Chondrocyte (in vitro differentiated cells): Measurements from ENCODE around the gene ADAM23. TPM values are rescaled to one million over a fixed set of nuclear protein-coding genes. Genes with fewer than 3 reads are reported as not detected.
A peak's percentile ranks its signal among the peaks of the same experiment; 100 is the strongest.

ENCODE experiments used
- DNase-seq: peaks from one replicate; pipeline ENCODE4 v3.0.0; 2021; ENCODE audit warnings: mixed read lengths, low spot score
- H3K27ac Mint-ChIP-seq: one replicate; pipeline ENCODE4 v1.8.0; 2021; ENCODE audit warnings: mild to moderate bottlenecking, moderate library complexity, mixed read lengths; ENCODE audit not compliant: unreplicated experiment
- H3K27me3 Mint-ChIP-seq: 2 replicates; pipeline ENCODE4 v1.8.0; 2021; ENCODE audit warnings: low read depth, mixed read lengths
- H3K36me3 Mint-ChIP-seq: 2 replicates; pipeline ENCODE4 v1.8.0; 2021; ENCODE audit warnings: low read depth, mixed read lengths
- H3K4me1 Mint-ChIP-seq: 2 replicates; pipeline ENCODE4 v1.8.0; 2021; ENCODE audit warnings: low read depth, mild to moderate bottlenecking, mixed read lengths
- H3K4me3 Mint-ChIP-seq: one replicate; pipeline ENCODE4 v1.8.0; 2021; ENCODE audit warnings: mild to moderate bottlenecking, moderate library complexity, mixed read lengths; ENCODE audit not compliant: unreplicated experiment
- H3K9me3 Mint-ChIP-seq: 2 replicates; pipeline ENCODE4 v1.8.0; 2021; ENCODE audit warnings: low read depth, mixed read lengths
- CTCF ChIP-seq: fragments of 200-600 bp; sonication (generic); IDR thresholded peaks from 2 replicates; pipeline ENCODE4 v1.5.0; 2021; ENCODE audit warnings: antibody characterized with exemption, mild to moderate bottlenecking, moderate library complexity
- total RNA-seq: library from RNA; stranded (reverse); gene quantifications from 3 replicates; pipeline ENCODE4 v1.2.1, GENCODE V29; 2021

Gene ADAM23
- total RNA-seq, 1 donor from 2014 or later = 22.7 TPM

GRCh38 chr2:206472094-206472493 lies 28.8 kb downstream of the ADAM23 start:
- DNase-seq = no peak
- Mint-ChIP-seq H3K9me3 (peaks cover 5% of the 10 kb centered on the region), H3K4me3 (no peak overlapping the region), H3K27me3 (no peaks in the 10 kb centered on the region), H3K4me1 (peaks cover 6% of the 10 kb centered on the region), H3K36me3 (peaks cover 3% of the 10 kb centered on the region), H3K27ac (no peak overlapping the region)
- no peak for TF ChIP-seq CTCF

GRCh38 chr2:206474099-206474498 lies 30.8 kb downstream of the ADAM23 start:
- Mint-ChIP-seq H3K36me3 (no peaks in the 10 kb centered on the region), H3K4me3 (no peak overlapping the region), H3K27ac (no peak overlapping the region), H3K4me1 (peaks cover 15% of the 10 kb centered on the region), H3K27me3 (no peaks in the 10 kb centered on the region), H3K9me3 (no peaks in the 10 kb centered on the region)
- no peak for TF ChIP-seq CTCF
- DNase-seq = no peak

- peaks cover 21% of the 10 kb centered on the region for H3K4me1 Mint-ChIP-seq
- DNase-seq = no peak
- H3K4me3 Mint-ChIP-seq = no peak overlapping the region
- peak overlapping the region; percentile 14 for H3K27ac Mint-ChIP-seq
- TF ChIP-seq CTCF = no peak
- H3K36me3 Mint-ChIP-seq = no peaks in the 10 kb centered on the region
- no peaks in the 10 kb centered on the region for H3K9me3 Mint-ChIP-seq
- H3K27me3 Mint-ChIP-seq = no peaks in the 10 kb centered on the region
Observed at GRCh38 chr2:206477296-206477695, 34.0 kb downstream of the ADAM23 start.

GRCh38 chr2:206478340-206478739 lies 35.0 kb downstream of the ADAM23 start:
- Mint-ChIP-seq H3K36me3 (no peaks in the 10 kb centered on the region), H3K27me3 (no peaks in the 10 kb centered on the region), H3K4me1 (peaks cover 21% of the 10 kb centered on the region), H3K27ac (no peak overlapping the region), H3K9me3 (no peaks in the 10 kb centered on the region), H3K4me3 (no peak overlapping the region)
- TF ChIP-seq CTCF = no peak
- DNase-seq = no peak

- peaks cover 2% of the 10 kb centered on the region for H3K36me3 Mint-ChIP-seq
- H3K27ac Mint-ChIP-seq = no peak overlapping the region
- H3K4me3 Mint-ChIP-seq = no peak overlapping the region
- peaks cover 21% of the 10 kb centered on the region for H3K4me1 Mint-ChIP-seq
- TF ChIP-seq CTCF = no peak
- no peaks in the 10 kb centered on the region for H3K27me3 Mint-ChIP-seq
- DNase-seq = no peak
- H3K9me3 Mint-ChIP-seq = no peaks in the 10 kb centered on the region
Observed at GRCh38 chr2:206480161-206480560, 36.8 kb downstream of the ADAM23 start.
